AG10803 (cell line): Measurements from ENCODE around the gene TRDMT1.

ENCODE experiments used
- DNase-seq: peaks from one replicate; pipeline ENCODE4 v3.0.0; 2010; ENCODE audit warnings: low read depth
- H3K4me3 ChIP-seq: 2 replicates; pipeline ENCODE4 v1.5.1; 2011; ENCODE audit warnings: mild to moderate bottlenecking, low read length, control low read depth
- TF ChIP-seq, protein P1 (sequence below): conservative IDR thresholded peaks from 2 replicates; pipeline ENCODE4 v1.5.1; 2011; ENCODE audit warnings: mild to moderate bottlenecking, low read length, control low read depth, inconsistent platforms

Gene TRDMT1

DNA sequence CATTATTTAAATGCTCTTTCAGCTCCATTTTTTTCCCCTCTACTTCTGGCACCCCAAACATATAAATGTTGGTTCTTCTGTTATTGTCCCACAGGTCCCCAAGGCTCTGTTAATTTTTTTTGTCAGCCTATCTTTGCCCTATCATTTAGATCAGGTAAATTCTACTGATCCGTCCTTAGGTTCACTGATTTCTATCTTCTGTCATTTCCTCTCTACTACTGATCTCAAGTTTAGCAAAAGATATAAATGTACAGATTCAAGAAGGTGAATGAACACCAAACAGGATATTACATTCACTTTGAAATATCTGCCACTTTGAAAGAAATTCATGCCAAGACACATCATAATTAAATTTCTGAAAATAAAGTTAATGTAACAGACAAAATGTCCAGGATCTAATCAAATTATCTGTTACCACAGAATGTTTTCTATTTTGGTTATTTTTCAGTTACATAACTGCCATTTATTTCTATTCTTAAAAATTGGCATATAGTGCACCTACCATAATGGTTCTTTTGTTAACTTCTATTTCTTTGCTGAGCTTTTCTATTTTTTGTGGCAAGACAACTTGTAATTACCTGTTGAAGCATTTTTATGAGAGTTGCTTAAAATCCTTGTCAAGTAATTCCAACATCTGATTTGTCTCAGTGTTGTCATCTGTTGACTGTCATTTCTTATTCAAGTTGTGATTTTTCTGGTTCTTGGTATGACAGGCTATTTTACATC is 59.8 kb downstream of the TRDMT1 start:
- TF ChIP-seq, protein P1, sequence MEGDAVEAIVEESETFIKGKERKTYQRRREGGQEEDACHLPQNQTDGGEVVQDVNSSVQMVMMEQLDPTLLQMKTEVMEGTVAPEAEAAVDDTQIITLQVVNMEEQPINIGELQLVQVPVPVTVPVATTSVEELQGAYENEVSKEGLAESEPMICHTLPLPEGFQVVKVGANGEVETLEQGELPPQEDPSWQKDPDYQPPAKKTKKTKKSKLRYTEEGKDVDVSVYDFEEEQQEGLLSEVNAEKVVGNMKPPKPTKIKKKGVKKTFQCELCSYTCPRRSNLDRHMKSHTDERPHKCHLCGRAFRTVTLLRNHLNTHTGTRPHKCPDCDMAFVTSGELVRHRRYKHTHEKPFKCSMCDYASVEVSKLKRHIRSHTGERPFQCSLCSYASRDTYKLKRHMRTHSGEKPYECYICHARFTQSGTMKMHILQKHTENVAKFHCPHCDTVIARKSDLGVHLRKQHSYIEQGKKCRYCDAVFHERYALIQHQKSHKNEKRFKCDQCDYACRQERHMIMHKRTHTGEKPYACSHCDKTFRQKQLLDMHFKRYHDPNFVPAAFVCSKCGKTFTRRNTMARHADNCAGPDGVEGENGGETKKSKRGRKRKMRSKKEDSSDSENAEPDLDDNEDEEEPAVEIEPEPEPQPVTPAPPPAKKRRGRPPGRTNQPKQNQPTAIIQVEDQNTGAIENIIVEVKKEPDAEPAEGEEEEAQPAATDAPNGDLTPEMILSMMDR, result no peak
- no peak for DNase-seq
- H3K4me3 ChIP-seq, result no peak overlapping the region

DNA sequence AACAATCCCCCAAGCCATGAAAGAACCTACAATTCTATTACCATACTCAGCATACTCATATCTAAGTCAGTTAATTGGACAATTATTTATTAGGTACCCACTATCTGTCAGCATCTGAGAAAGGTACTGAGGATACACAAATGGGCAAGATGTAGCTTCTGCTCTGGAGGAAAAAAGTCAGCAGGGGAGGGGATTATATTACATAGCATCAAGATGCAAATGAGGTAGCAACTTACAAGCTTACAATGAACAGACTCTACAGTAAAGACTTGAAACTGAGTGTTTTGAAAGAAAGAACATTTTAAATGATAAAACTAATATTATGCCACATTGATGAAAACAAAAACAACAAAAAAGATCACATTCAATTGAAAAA is 61.1 kb downstream of the TRDMT1 start:
- H3K4me3 ChIP-seq, result no peak overlapping the region
- TF ChIP-seq, protein P1, result no peak
- DNase-seq, result no peak

DNA sequence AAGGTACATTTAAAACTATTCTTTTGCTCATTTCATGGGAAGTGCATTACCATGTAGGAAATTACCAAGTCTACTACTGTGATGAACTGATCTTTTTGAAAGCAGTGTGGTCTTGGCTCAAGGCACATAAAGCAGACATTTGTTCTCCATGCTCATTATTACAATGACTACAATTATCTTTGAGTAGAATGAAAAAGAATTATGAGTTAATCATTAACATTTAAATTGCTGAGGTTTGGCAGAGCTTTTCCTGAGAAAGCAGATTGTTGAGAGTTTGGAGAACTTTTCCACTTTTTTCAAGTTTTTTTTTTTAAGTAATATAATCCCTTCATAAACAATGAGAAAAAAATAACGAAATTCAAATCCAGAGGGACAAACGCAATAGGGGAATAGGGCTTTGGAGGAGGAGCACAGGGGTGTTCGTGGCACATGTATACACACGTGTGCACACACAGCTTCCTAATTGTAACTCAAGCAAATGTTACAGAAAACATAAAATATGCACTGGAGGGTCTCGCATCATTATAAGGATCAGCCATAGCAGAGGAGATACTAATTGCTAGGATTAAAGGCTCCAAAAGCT is 62.9 kb downstream of the TRDMT1 start:
- H3K4me3 ChIP-seq, result no peak overlapping the region
- TF ChIP-seq, protein P1, result no peak
- no peak for DNase-seq

DNA sequence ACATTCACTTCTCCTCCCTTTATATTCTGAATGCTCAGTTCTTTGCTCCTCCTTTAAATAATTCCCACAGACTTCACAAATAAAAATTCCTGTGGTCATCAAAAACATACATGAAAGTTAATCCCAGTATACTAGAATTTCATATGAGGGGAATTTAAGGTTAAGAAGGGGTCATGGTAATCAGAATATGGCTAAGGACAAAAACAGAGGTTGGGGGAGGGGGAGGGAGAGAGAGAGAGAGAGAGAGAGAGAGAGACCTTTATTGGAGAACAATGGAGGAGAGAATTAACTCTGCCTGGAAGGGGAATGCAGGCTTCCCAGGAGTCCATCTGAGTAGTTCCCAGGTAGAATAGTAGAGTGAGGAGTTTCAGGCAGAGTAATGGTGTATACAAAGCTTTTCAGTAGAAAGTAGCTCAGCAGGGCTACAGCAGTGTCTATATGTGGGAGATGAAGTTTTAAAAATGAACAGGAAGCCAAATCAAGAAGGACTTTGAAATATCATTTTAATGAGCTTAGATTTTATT is 66.7 kb downstream of the TRDMT1 start:
- TF ChIP-seq, protein P1, result no peak
- no peak for DNase-seq

DNA sequence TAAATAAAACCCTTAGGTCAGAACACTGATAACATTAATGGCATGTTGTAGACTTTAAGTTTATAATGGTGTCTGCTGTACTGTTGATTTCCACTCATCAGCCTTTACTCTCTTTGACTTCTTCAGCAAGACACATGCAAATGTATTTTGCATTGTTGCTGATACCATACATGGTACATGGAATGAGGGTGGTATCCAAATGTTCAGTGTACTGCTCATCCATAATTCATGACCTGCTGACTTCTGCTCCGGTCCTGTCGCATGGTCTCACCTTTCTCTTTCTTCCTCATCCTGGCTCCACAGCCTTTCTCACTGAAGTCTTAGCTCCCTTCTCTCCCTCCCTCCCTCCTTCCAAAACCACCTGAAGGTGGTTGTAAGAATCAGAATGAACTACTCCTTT is 67.2 kb downstream of the TRDMT1 start:
- H3K4me3 ChIP-seq, result no peak overlapping the region
- DNase-seq, result no peak

More for the DNA sequence above, 66.7 kb downstream of the TRDMT1 start:
- no peak overlapping the region for H3K4me3 ChIP-seq

DNA sequence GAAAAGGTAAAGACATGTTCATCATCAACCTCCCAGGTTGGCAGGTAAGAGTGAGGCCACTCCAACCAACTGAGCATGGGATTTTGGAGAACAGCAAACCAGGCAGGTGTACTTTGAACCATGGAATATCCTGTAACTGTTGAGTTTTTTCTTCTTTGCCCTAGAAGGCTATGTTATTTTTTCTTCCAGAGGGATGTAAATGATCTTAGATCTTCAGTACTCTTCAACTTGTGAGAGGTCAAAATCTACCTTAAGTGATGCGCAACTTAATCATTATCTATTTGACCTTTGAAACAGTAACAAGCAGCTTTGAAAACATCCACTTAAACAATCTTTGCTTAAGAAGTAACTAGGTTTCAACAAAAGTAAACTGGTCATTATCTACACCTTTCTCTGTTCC is 71.7 kb downstream of the TRDMT1 start, which contains the start of gene CUBN:
TSS of gene CUBN (minus strand) at position 71 of the 400 bp plus-strand sequence. CDS start at position 25, 46 bp downstream.
- no peak for DNase-seq
- TF ChIP-seq, protein P1, result no peak
- H3K4me3 ChIP-seq, result no peak within 1 kb of the TSS

More for the DNA sequence above, 67.2 kb downstream of the TRDMT1 start:
- TF ChIP-seq, protein P1, result no peak

DNA sequence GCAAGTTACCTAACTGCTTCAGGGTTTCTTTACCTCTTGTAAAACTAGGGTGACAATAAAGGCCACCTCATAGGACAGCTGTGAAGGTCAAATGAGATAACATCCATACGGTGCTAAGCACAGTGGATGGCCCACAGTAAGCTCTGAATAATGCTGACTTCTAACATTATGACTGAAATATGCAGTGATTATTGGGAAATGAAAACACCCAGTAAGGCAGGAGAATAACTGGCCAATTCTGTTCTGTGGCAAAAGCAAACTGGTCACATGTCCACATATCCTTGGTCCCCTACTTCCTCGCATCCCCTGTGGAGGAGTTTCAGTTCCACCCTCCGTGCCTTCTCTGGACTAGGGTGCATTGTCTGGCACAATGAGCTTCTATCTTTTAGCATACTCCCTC is 73.2 kb downstream of the TRDMT1 start:
- H3K4me3 ChIP-seq, result no peak overlapping the region
- no peak for DNase-seq
- TF ChIP-seq, protein P1, result no peak
